ENCODE results near the gene STARD10. TPM values are rescaled to one million over a fixed set of nuclear protein-coding genes. Genes with fewer than 3 reads are reported as not detected.

Gene STARD10
- total and polyA plus RNA-seq, 2 donors (not counting 3 experiments of a cell fraction or from before 2014, with no cell fraction given): 16.1 to 22.5 TPM

GRCh38 chr11:72798361-72798760 lies 4.5 kb upstream of the STARD10 start:
- POLR2A ChIA-PET: no interaction called here
- Histone ChIP-seq H3K4me3 (replicated peaks in 1 of 3; ENCODE audit: insufficient read depth in 1 of 3, low read depth in 1 of 3, low read length in 3 of 3) (no peak overlapping the region), H3K9ac (replicated peaks; ENCODE audit: extremely low read depth, insufficient read depth, low read length) (no peak overlapping the region), H3K9me1 (replicated peaks; ENCODE audit: control insufficient read depth, extremely low read depth, insufficient read depth, low read length) (no peaks in the 10 kb centered on the region), H3K36me3 (ENCODE audit: control insufficient read depth in 2 of 2, extremely low read depth in 1 of 2, insufficient read depth in 2 of 2, low read length in 2 of 2) (no peaks in the 10 kb centered on the region), H3K79me2 (ENCODE audit: control insufficient read depth, insufficient read depth, low read length) (no peaks in the 10 kb centered on the region), H4K20me1 (replicated peaks; ENCODE audit: control insufficient read depth, extremely low read depth, insufficient read depth, low read length) (no peaks in the 10 kb centered on the region), H2AFZ (ENCODE audit: low read depth, low read length) (no peak overlapping the region), H3K27ac (ENCODE audit: insufficient read depth, low read depth, low read length) (no peak overlapping the region), H3K27me3 (ENCODE audit: control insufficient read depth in 2 of 2, insufficient read depth in 2 of 2, low read length in 2 of 2) (no peaks in the 10 kb centered on the region), H3K9me3 (replicated peaks; ENCODE audit: control insufficient read depth, insufficient read depth, low read length) (no peaks in the 10 kb centered on the region), H3K4me1 (ENCODE audit: control insufficient read depth, extremely low read depth, insufficient read depth, low read length) (peaks cover under 1% of the 10 kb centered on the region), H3K4me2 (ENCODE audit: insufficient read depth, low read length) (no peak overlapping the region)
- intact Hi-C loops (cut with micrococcal nuclease) (no loop called here), dilution Hi-C loops (cut with MboI; ENCODE audit: extremely low pct_ligation_motif_present, low sequenced_read_pairs) (no loop called here)
- TF ChIP-seq MAX (IDR thresholded peaks at IDR 0.05; ENCODE audit: insufficient read depth, insufficient read length) (no peak), MYC (IDR thresholded peaks at IDR 0.05; ENCODE audit: low read depth, low read length) (no peak), POLR2AphosphoS5 (IDR thresholded peaks at IDR 0.05; ENCODE audit: insufficient read depth, low read depth, low read length) (no peak)
- CTCF ChIA-PET: no interaction called here
- BruUV-seq (replicated peaks): no TSS peak
- no peak for DNase-seq (ENCODE audit: low read depth, low spot score)
- FAIRE-seq: no peak

- no peak for FAIRE-seq
- no peaks in the 10 kb centered on the region for H3K27me3 ChIP-seq (ENCODE audit: control insufficient read depth in 2 of 2, insufficient read depth in 2 of 2, low read length in 2 of 2)
- peak overlapping the region; percentile 82 for H2AFZ ChIP-seq (ENCODE audit: low read depth, low read length)
- H3K4me2 ChIP-seq (ENCODE audit: insufficient read depth, low read length): peak overlapping the region; percentile 12
- TF ChIP-seq JUN (IDR thresholded peaks at IDR 0.05; ENCODE audit: borderline replicate concordance, insufficient read depth, insufficient read length, low read depth) (no peak), POLR2A (IDR thresholded peaks at IDR 0.05; ENCODE audit: low read depth, low read length) (no peak), POLR2AphosphoS5 (IDR thresholded peaks at IDR 0.05; ENCODE audit: insufficient read depth, low read depth, low read length) (no peak), CTCF (IDR thresholded peaks at IDR 0.05; ENCODE audit: extremely low read depth in 1 of 2, insufficient read depth in 1 of 2, low read depth in 1 of 2, low read length in 2 of 2) (no peak), MAX (IDR thresholded peaks at IDR 0.05; ENCODE audit: insufficient read depth, insufficient read length) (no peak), FOS (IDR thresholded peaks at IDR 0.05; ENCODE audit: borderline replicate concordance, insufficient read depth, low read length) (no peak), GATA2 (IDR thresholded peaks at IDR 0.05; ENCODE audit: insufficient read depth, insufficient read length, low read depth, low read length) (no peak), MYC (IDR thresholded peaks at IDR 0.05; ENCODE audit: low read depth, low read length) (no peak), EZH2 (IDR thresholded peaks at IDR 0.05; ENCODE audit: borderline replicate concordance, low read depth, low read length, severe bottlenecking) (no peak)
- CTCF ChIA-PET: interaction anchor here (0.7 to 4.2 kb wide), 13 partner anchors 11 to 496 kb away, joined by 3 to 136 read pairs (median 5); partner anchors contain the start of gene ATG16L2
- intact Hi-C loops (cut with micrococcal nuclease) (loop anchor here (1.0 to 5.0 kb wide), 3 partner anchors 41 to 206 kb away; partner anchors contain the start of gene ARAP1), dilution Hi-C loops (cut with MboI; ENCODE audit: extremely low pct_ligation_motif_present, low sequenced_read_pairs) (no loop called here)
- peak overlapping the region; percentile 50 for H3K27ac ChIP-seq (ENCODE audit: insufficient read depth, low read depth, low read length)
- no peaks in the 10 kb centered on the region for H4K20me1 ChIP-seq (replicated peaks; ENCODE audit: control insufficient read depth, extremely low read depth, insufficient read depth, low read length)
- DNase-seq (ENCODE audit: low read depth, low spot score): no peak
- H3K9me1 ChIP-seq (replicated peaks; ENCODE audit: control insufficient read depth, extremely low read depth, insufficient read depth, low read length): no peaks in the 10 kb centered on the region
- H3K9ac ChIP-seq (replicated peaks; ENCODE audit: extremely low read depth, insufficient read depth, low read length): peak overlapping the region; percentile 46
- POLR2A ChIA-PET: interaction anchor here (1.2 kb wide), 1 partner anchor 68 kb away, joined by 4 read pairs; no protein-coding TSS in a partner anchor
- no peak overlapping the region for H3K4me3 ChIP-seq (replicated peaks in 1 of 3; ENCODE audit: insufficient read depth in 1 of 3, low read depth in 1 of 3, low read length in 3 of 3)
- no peaks in the 10 kb centered on the region for H3K36me3 ChIP-seq (ENCODE audit: control insufficient read depth in 2 of 2, extremely low read depth in 1 of 2, insufficient read depth in 2 of 2, low read length in 2 of 2)
- BruUV-seq (replicated peaks): no TSS peak
- no peaks in the 10 kb centered on the region for H3K79me2 ChIP-seq (ENCODE audit: control insufficient read depth, insufficient read depth, low read length)
- peaks cover 3% of the 10 kb centered on the region for H3K4me1 ChIP-seq (ENCODE audit: control insufficient read depth, extremely low read depth, insufficient read depth, low read length)
- no peaks in the 10 kb centered on the region for H3K9me3 ChIP-seq (replicated peaks; ENCODE audit: control insufficient read depth, insufficient read depth, low read length)
These were observed 797 bp downstream of the STARD10 start for GRCh38 chr11:72793076-72793424.
